SK-N-SH treated with all-trans-retinoic acid at 6 μM for 48 hours (cell line): ENCODE data around the gene DENND2C.

Source experiments
- ATAC-seq: fragments of 200-7000 bp; cut with Tn5 transposase; 3 replicates; pipeline ENCODE4 v1.9.1; 2020; ENCODE audit warnings: mild to moderate bottlenecking, moderate library complexity
- ARNTL ChIP-seq: fragments of 450-650 bp; formaldehyde crosslinking; IDR thresholded peaks from 2 replicates; pipeline ENCODE4 v1.5.0; 2020; ENCODE audit warnings: low read depth, mild to moderate bottlenecking, moderate library complexity, borderline replicate concordance
- BACH2 ChIP-seq: fragments of 250-450 bp; sonication (Bioruptor Pico); IDR thresholded peaks from 2 replicates; pipeline ENCODE4 v1.9.0; 2021; ENCODE audit warnings: mild to moderate bottlenecking, borderline replicate concordance
- CSDC2 ChIP-seq: fragments of 250-450 bp; sonication (Bioruptor Pico); IDR thresholded peaks from 2 replicates; pipeline ENCODE4 v1.5.0; 2020; ENCODE audit warnings: mild to moderate bottlenecking, moderate library complexity
- CSRNP3 ChIP-seq: fragments of 250-450 bp; sonication (Bioruptor Pico); IDR thresholded peaks from 2 replicates; pipeline ENCODE4 v1.5.1; 2021; ENCODE audit warnings: mild to moderate bottlenecking, moderate library complexity
- ESRRG ChIP-seq: fragments of 250-450 bp; sonication (Bioruptor Pico); IDR thresholded peaks from 2 replicates; pipeline ENCODE4 v1.6.1; 2021; ENCODE audit warnings: mild to moderate bottlenecking
- GLIS3 ChIP-seq: fragments of 250-450 bp; sonication (Bioruptor Pico); IDR thresholded peaks from 2 replicates; pipeline ENCODE4 v1.5.0; 2020; ENCODE audit warnings: mild to moderate bottlenecking, moderate library complexity
- ISL1 ChIP-seq: fragments of 250-450 bp; sonication (Bioruptor Pico); IDR thresholded peaks from 2 replicates; pipeline ENCODE4 v2.1.2; 2022; ENCODE audit warnings: mild to moderate bottlenecking, moderate library complexity
- OSR1 ChIP-seq: fragments of 250-450 bp; sonication (Bioruptor Pico); IDR thresholded peaks from 2 replicates; pipeline ENCODE4 v1.8.0; 2022; ENCODE audit warnings: moderate library complexity, mild to moderate bottlenecking, inconsistent platforms
- PATZ1 ChIP-seq: fragments of 250-450 bp; sonication (Bioruptor Pico); IDR thresholded peaks from 2 replicates; pipeline ENCODE4 v1.8.0; 2020; ENCODE audit warnings: mild to moderate bottlenecking, moderate library complexity, borderline replicate concordance
- POU6F1 ChIP-seq: fragments of 250-450 bp; sonication (Bioruptor Pico); IDR thresholded peaks from 2 replicates; pipeline ENCODE4 v1.8.0; 2021; ENCODE audit warnings: low read depth, mild to moderate bottlenecking, moderate library complexity, borderline replicate concordance
- PPARA ChIP-seq: fragments of 250-450 bp; sonication (Bioruptor Pico); IDR thresholded peaks from 2 replicates; pipeline ENCODE4 v1.5.0; 2020; ENCODE audit warnings: mild to moderate bottlenecking, borderline replicate concordance
- RARB ChIP-seq: fragments of 250-450 bp; sonication (Bioruptor Pico); IDR thresholded peaks from 2 replicates; pipeline ENCODE4 v1.8.0; 2021; ENCODE audit warnings: mild to moderate bottlenecking, moderate library complexity
- SNAI2 ChIP-seq: fragments of 250-450 bp; sonication (Bioruptor Pico); IDR thresholded peaks from 2 replicates; pipeline ENCODE4 v1.5.0; 2020; ENCODE audit warnings: mild to moderate bottlenecking, moderate library complexity
- TCF4 ChIP-seq: fragments of 250-450 bp; sonication (Bioruptor Pico); IDR thresholded peaks from 2 replicates; pipeline ENCODE4 v1.8.0; 2021; ENCODE audit warnings: mild to moderate bottlenecking, moderate library complexity, borderline replicate concordance
- ZC3H10 ChIP-seq: fragments of 250-450 bp; sonication (Bioruptor Pico); IDR thresholded peaks from 2 replicates; pipeline ENCODE4 v1.5.1; 2021; ENCODE audit warnings: mild to moderate bottlenecking, moderate library complexity
- ZFP3 ChIP-seq: fragments of 250-450 bp; sonication (Bioruptor Pico); IDR thresholded peaks from 2 replicates; pipeline ENCODE4 v1.5.0; 2020; ENCODE audit warnings: mild to moderate bottlenecking, moderate library complexity
- ZFP30 ChIP-seq: fragments of 450-650 bp; formaldehyde crosslinking; IDR thresholded peaks from 2 replicates; pipeline ENCODE4 v1.5.0; 2022; ENCODE audit warnings: mild to moderate bottlenecking, moderate library complexity
- ZNF565 ChIP-seq: fragments of 450-650 bp; formaldehyde crosslinking; conservative IDR thresholded peaks from 2 replicates; pipeline ENCODE4 v1.5.0; 2020; ENCODE audit warnings: low read depth, mild to moderate bottlenecking, moderate library complexity
- ZNF8 ChIP-seq: fragments of 450-650 bp; formaldehyde crosslinking; IDR thresholded peaks from 2 replicates; pipeline ENCODE4 v1.5.0; 2020; ENCODE audit warnings: mild to moderate bottlenecking, moderate library complexity
- TF ChIP-seq, protein P1 (sequence below): fragments of 250-450 bp; sonication (Bioruptor Pico); IDR thresholded peaks from 2 replicates; pipeline ENCODE4 v1.5.1; 2020; ENCODE audit warnings: low read depth, mild to moderate bottlenecking, moderate library complexity

Gene DENND2C

DNA sequence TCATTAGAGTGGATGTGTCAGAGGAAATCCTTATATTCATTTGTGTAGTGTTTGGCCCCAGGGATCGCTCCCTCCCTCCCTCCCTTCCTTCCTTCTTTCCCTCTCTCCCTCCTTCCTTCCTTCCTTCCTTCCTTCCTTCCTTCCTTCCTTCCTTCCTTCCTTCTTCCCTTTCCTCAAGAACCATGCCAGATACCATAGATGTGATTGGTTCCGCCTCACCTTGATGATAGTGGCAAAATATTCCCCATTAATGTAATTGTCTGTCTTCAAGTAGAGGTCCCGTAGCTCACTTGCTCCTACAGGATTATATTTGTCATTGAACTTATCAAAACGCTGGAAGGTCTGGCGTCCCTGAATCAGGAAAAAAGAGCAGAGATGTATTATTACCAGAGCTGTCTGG is 7.8 kb upstream of the DENND2C start:
- no peak for ATAC-seq
- TF ChIP-seq ARNTL (CRISPR knock-in tag) (no peak), ZFP30 (CRISPR knock-in tag) (no peak), ZNF8 (CRISPR knock-in tag) (no peak), ZNF565 (no peak), TCF4 (CRISPR knock-in tag) (no peak), GLIS3 (CRISPR knock-in tag) (no peak)
- TF ChIP-seq, protein P1, sequence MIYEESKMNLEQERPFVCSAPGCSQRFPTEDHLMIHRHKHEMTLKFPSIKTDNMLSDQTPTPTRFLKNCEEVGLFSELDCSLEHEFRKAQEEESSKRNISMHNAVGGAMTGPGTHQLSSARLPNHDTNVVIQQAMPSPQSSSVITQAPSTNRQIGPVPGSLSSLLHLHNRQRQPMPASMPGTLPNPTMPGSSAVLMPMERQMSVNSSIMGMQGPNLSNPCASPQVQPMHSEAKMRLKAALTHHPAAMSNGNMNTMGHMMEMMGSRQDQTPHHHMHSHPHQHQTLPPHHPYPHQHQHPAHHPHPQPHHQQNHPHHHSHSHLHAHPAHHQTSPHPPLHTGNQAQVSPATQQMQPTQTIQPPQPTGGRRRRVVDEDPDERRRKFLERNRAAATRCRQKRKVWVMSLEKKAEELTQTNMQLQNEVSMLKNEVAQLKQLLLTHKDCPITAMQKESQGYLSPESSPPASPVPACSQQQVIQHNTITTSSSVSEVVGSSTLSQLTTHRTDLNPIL (CRISPR knock-in tag) = no peak

- TF ChIP-seq TCF4 (CRISPR knock-in tag) = no peak
- no peak for TF ChIP-seq ZFP3 (CRISPR knock-in tag)
- TF ChIP-seq BACH2 (CRISPR knock-in tag) = no peak
- no peak for TF ChIP-seq PATZ1 (CRISPR knock-in tag)
- no peak for TF ChIP-seq ISL1 (CRISPR knock-in tag)
- no peak for TF ChIP-seq GLIS3 (CRISPR knock-in tag)
- TF ChIP-seq RARB (CRISPR knock-in tag) = no peak
- TF ChIP-seq CSRNP3 = no peak
- no peak for ATAC-seq
Observed at GRCh38 chr1:114676115-114676514, 6.3 kb upstream of the DENND2C start.

- ATAC-seq = no peak
- no peak for TF ChIP-seq ISL1 (CRISPR knock-in tag)
- TF ChIP-seq, protein P1 (CRISPR knock-in tag) = no peak
- TF ChIP-seq CSRNP3 = no peak
- TF ChIP-seq CSDC2 = no peak
- no peak for TF ChIP-seq SNAI2 (CRISPR knock-in tag)
- no peak for TF ChIP-seq PPARA
- TF ChIP-seq POU6F1 (CRISPR knock-in tag) = no peak
- no peak for TF ChIP-seq GLIS3 (CRISPR knock-in tag)
- TF ChIP-seq BACH2 (CRISPR knock-in tag) = no peak
- no peak for TF ChIP-seq ZFP30 (CRISPR knock-in tag)
- TF ChIP-seq RARB (CRISPR knock-in tag) = no peak
- no peak for TF ChIP-seq TCF4 (CRISPR knock-in tag)
- no peak for TF ChIP-seq PATZ1 (CRISPR knock-in tag)
- no peak for TF ChIP-seq ZNF8 (CRISPR knock-in tag)
- TF ChIP-seq ZC3H10 (CRISPR knock-in tag) = no peak
- no peak for TF ChIP-seq ZFP3 (CRISPR knock-in tag)
- no peak for TF ChIP-seq ESRRG
- TF ChIP-seq OSR1 = no peak
- TF ChIP-seq ARNTL (CRISPR knock-in tag) = no peak
Observed at GRCh38 chr1:114671939-114672275, 2.1 kb upstream of the DENND2C start.
